H9 (cell line): ENCODE measurements around the gene LEKR1. TPM values are rescaled to one million over a fixed set of nuclear protein-coding genes. Genes with fewer than 3 reads are reported as not detected.

ENCODE experiments used
- DNase-seq: peaks from one replicate; pipeline ENCODE4 v3.0.0-alpha.2; 2017
- H2AFZ ChIP-seq: one replicate; pipeline ENCODE4 v1.6.1; 2013; ENCODE audit warnings: mild to moderate bottlenecking, low read length, control low read depth, moderate library complexity
- H2AK5ac ChIP-seq: 2 replicates; pipeline ENCODE4 v1.6.1; 2013; ENCODE audit warnings: low read length, control low read depth, mixed read lengths; ENCODE audit not compliant: insufficient read length
- H2BK120ac ChIP-seq: one replicate; pipeline ENCODE4 v1.6.1; 2013; ENCODE audit warnings: low read depth, mild to moderate bottlenecking, low read length, control low read depth, inconsistent platforms; ENCODE audit not compliant: poor library complexity, severe bottlenecking
- H2BK12ac ChIP-seq: 2 replicates; pipeline ENCODE4 v1.6.1; 2013; ENCODE audit warnings: low read length, control low read depth, mixed read lengths, low read depth; ENCODE audit not compliant: insufficient read length
- H2BK15ac ChIP-seq: 2 replicates; pipeline ENCODE4 v1.6.1; 2013; ENCODE audit warnings: low read depth, low read length, control low read depth
- H2BK20ac ChIP-seq: one replicate; pipeline ENCODE4 v1.6.1; 2013; ENCODE audit warnings: low read depth, mild to moderate bottlenecking, low read length, control low read depth, inconsistent platforms; ENCODE audit not compliant: poor library complexity, severe bottlenecking
- H2BK5ac ChIP-seq: 2 replicates; pipeline ENCODE4 v1.6.1; 2013; ENCODE audit warnings: low read length, control low read depth, mixed read lengths; ENCODE audit not compliant: insufficient read length
- H3K14ac ChIP-seq: 2 replicates; pipeline ENCODE4 v1.6.1; 2013; ENCODE audit warnings: low read length, control low read depth; ENCODE audit not compliant: insufficient read depth
- H3K18ac ChIP-seq: 2 replicates; pipeline ENCODE4 v1.6.1; 2013; ENCODE audit warnings: low read depth, mild to moderate bottlenecking, mixed read lengths, low read length, control low read depth; ENCODE audit not compliant: insufficient read length
- H3K23ac ChIP-seq: 2 replicates; pipeline ENCODE4 v1.6.1; 2013; ENCODE audit warnings: low read length, control low read depth, mixed read lengths, low read depth; ENCODE audit not compliant: insufficient read length
- H3K23me2 ChIP-seq: 2 replicates; pipeline ENCODE4 v1.6.1; 2013; ENCODE audit warnings: low read depth, mild to moderate bottlenecking, mixed read lengths, low read length, control low read depth; ENCODE audit not compliant: insufficient read length, poor library complexity, severe bottlenecking
- H3K27ac ChIP-seq: 2 replicates; pipeline ENCODE4 v1.5.1; 2013; ENCODE audit warnings: low read length, control low read depth, mixed read lengths, low read depth; ENCODE audit not compliant: insufficient read length
- H3K27me3 ChIP-seq: 2 replicates; pipeline ENCODE4 v1.6.1; 2013; ENCODE audit warnings: low read length, control low read depth, inconsistent platforms; ENCODE audit not compliant: insufficient read depth
- H3K4ac ChIP-seq: 2 replicates; pipeline ENCODE4 v1.6.1; 2013; ENCODE audit warnings: low read depth, mild to moderate bottlenecking, control low read depth, inconsistent platforms, low read length, moderate library complexity
- H3K4me1 ChIP-seq: 2 replicates; pipeline ENCODE4 v1.6.1; 2013; ENCODE audit warnings: low read length, control low read depth, inconsistent platforms; ENCODE audit not compliant: insufficient read depth
- H3K4me2 ChIP-seq: 2 replicates; pipeline ENCODE4 v1.6.1; 2013; ENCODE audit warnings: low read length, control low read depth, mixed read lengths; ENCODE audit not compliant: insufficient read length, insufficient read depth
- H3K56ac ChIP-seq: 2 replicates; pipeline ENCODE4 v1.6.1; 2013; ENCODE audit warnings: low read depth, mild to moderate bottlenecking, mixed read lengths, low read length, control low read depth; ENCODE audit not compliant: insufficient read length
- H3K79me1 ChIP-seq: 2 replicates; pipeline ENCODE4 v1.6.1; 2013; ENCODE audit warnings: low read depth, mild to moderate bottlenecking, moderate library complexity, low read length, control low read depth, inconsistent platforms; ENCODE audit not compliant: insufficient read depth, poor library complexity, severe bottlenecking
- H3K79me2 ChIP-seq: 2 replicates; pipeline ENCODE4 v1.6.1; 2013; ENCODE audit warnings: low read length, control low read depth, inconsistent platforms; ENCODE audit not compliant: insufficient read depth
- H3K9ac ChIP-seq: 2 replicates; pipeline ENCODE4 v1.6.1; 2013; ENCODE audit warnings: low read length, control low read depth, mixed read lengths; ENCODE audit not compliant: insufficient read length; ENCODE audit errors: extremely low read depth
- H3K9me3 ChIP-seq: one replicate; pipeline ENCODE4 v1.6.1; 2013; ENCODE audit warnings: low read depth, low read length, inconsistent platforms; ENCODE audit not compliant: control insufficient read depth
- H3T11ph ChIP-seq: one replicate; pipeline ENCODE4 v1.6.1; 2013; ENCODE audit warnings: mild to moderate bottlenecking, low read length, control low read depth, inconsistent platforms
- H4K20me1 ChIP-seq: one replicate; pipeline ENCODE4 v1.6.1; 2013; ENCODE audit not compliant: control insufficient read depth, insufficient read length, insufficient read depth
- H4K5ac ChIP-seq: 2 replicates; pipeline ENCODE4 v1.6.1; 2013; ENCODE audit warnings: low read depth, mild to moderate bottlenecking, mixed read lengths, low read length, control low read depth; ENCODE audit not compliant: insufficient read length
- H4K8ac ChIP-seq: replicated peaks from 2 replicates; pipeline ENCODE4 v1.6.1; 2013; ENCODE audit warnings: low read length, control low read depth, mixed read lengths, low read depth; ENCODE audit not compliant: insufficient read length
- H4K91ac ChIP-seq: 2 replicates; pipeline ENCODE4 v1.6.1; 2013; ENCODE audit warnings: low read depth, mild to moderate bottlenecking, moderate library complexity, mixed read lengths, low read length, control low read depth; ENCODE audit not compliant: insufficient read length
- H3K27ac Mint-ChIP-seq, 3 experiments: 2 replicates in 2 of 3; 3 replicates in 1 of 3; pipeline ENCODE4 v1.8.0; 2020 to 2021; ENCODE audit warnings: mixed read lengths in 3 of 3, mild to moderate bottlenecking in 1 of 3, moderate library complexity in 1 of 3
- H3K27me3 Mint-ChIP-seq: 2 replicates; pipeline ENCODE4 v1.8.0; 2021; ENCODE audit warnings: low read depth, mild to moderate bottlenecking, moderate library complexity, mixed read lengths
- H3K36me3 Mint-ChIP-seq, 3 experiments: 2 replicates in 2 of 3; 3 replicates in 1 of 3; pipeline ENCODE4 v1.8.0; 2020 to 2021; ENCODE audit warnings: low read depth in 3 of 3, mixed read lengths in 3 of 3; ENCODE audit not compliant: insufficient read depth in 1 of 3
- H3K4me1 Mint-ChIP-seq, 2 experiments: 2 replicates each; pipeline ENCODE4 v1.8.0; 2020; ENCODE audit warnings: mixed read lengths in 2 of 2
- H3K4me3 Mint-ChIP-seq, 2 experiments: 2 replicates in 1 of 2; 3 replicates in 1 of 2; pipeline ENCODE4 v1.8.0; 2020 to 2021; ENCODE audit warnings: mild to moderate bottlenecking in 2 of 2, mixed read lengths in 2 of 2, moderate library complexity in 1 of 2
- H3K9me3 Mint-ChIP-seq, 2 experiments: 2 replicates in 1 of 2; 3 replicates in 1 of 2; pipeline ENCODE4 v1.8.0; 2020; ENCODE audit warnings: mild to moderate bottlenecking in 2 of 2, mixed read lengths in 2 of 2, moderate library complexity in 1 of 2
- CTCF ChIP-seq: fragments of 200-600 bp; sonication (generic); conservative IDR thresholded peaks from 3 replicates; pipeline ENCODE4 v1.8.0; 2021; ENCODE audit warnings: antibody characterized with exemption, mild to moderate bottlenecking
- WGBS: extraction: QIAGEN DNeasy Blood & Tissue Kit; methylation state at CpG from one replicate; pipeline ENCODE4 v1.1.7; 2013; ENCODE audit warnings: missing lambda C conversion rate, low lambda C conversion rate, mixed read lengths; ENCODE audit not compliant: insufficient read length; ENCODE audit errors: extremely low coverage; 5-methylcytosine and 5-hydroxymethylcytosine counted together
- total RNA-seq: library from RNA; stranded (reverse); gene quantifications from 2 replicates; pipeline ENCODE4 v1.2.1, GENCODE V29; 2021

LEKR1 gene
- total RNA-seq, 1 experiment from 2014 or later = not detected

- Histone ChIP-seq H3K56ac (no peak overlapping the region), H2BK12ac (no peak overlapping the region), H3K27me3 (peaks cover 36% of the 10 kb centered on the region; the same call in 1 of the 2 replicates), H2BK20ac (no peak overlapping the region), H2AK5ac (no peak overlapping the region), H3K4me1 (peaks cover 9% of the 10 kb centered on the region; the same call in 1 of the 2 replicates), H4K20me1 (no peaks in the 10 kb centered on the region), H4K8ac (no peak overlapping the region), H3K9ac (peak overlapping the region; percentile 50), H2BK15ac (no peak overlapping the region), H3K9me3 (no peaks in the 10 kb centered on the region), H3K79me2 (no peaks in the 10 kb centered on the region), H3K79me1 (no peaks in the 10 kb centered on the region), H3K4me2 (peak overlapping the region; percentile 99), H4K5ac (no peak overlapping the region), H3K14ac (peak overlapping the region; percentile 62; the same call in 1 of the 2 replicates), H3T11ph (no peak overlapping the region), H3K27ac (no peak overlapping the region), H2BK5ac (no peak overlapping the region), H3K4ac (no peak overlapping the region), H3K18ac (peak overlapping the region; percentile 39), H4K91ac (no peak overlapping the region), H2AFZ (no peak overlapping the region), H2BK120ac (no peak overlapping the region), H3K23ac (no peak overlapping the region), H3K23me2 (peaks cover 12% of the 10 kb centered on the region)
- Mint-ChIP-seq H3K4me1 (peaks cover 60 to 67% of the 10 kb centered on the region in 2 experiments), H3K27me3 (peaks cover 71% of the 10 kb centered on the region), H3K36me3 (peaks cover 0 to 2% (median 0%) of the 10 kb centered on the region in 3 experiments; a peak in 2 of 7 replicates), H3K9me3 (no peaks in the 10 kb centered on the region), H3K27ac (peak overlapping the region; percentile 52 to 92 (median 72); a peak in 3 of 7 replicates), H3K4me3 (peak overlapping the region; percentile 83 to 85)
- no peak for DNase-seq
- no CpG with 5 or more reads among the region's 16 CpGs for WGBS
- TF ChIP-seq CTCF = no peak
Measured at GRCh38 chr3:156826896-156827882, 1.0 kb downstream of the LEKR1 start.
